CD14-positive monocyte (primary cell): ENCODE measurements around the gene NECAB2. TPM values are rescaled to one million over a fixed set of nuclear protein-coding genes. Genes with fewer than 3 reads are reported as not detected.

Source experiments
- DNase-seq, 3 donors: peaks; one replicate each; pipeline ENCODE4 v3.0.0-alpha.2; 2011 to 2022
- H2AFZ ChIP-seq: 2 replicates; pipeline ENCODE4 v1.6.0; 2012; ENCODE audit warnings: mild to moderate bottlenecking, low read depth, low read length, inconsistent platforms; ENCODE audit not compliant: insufficient read depth, poor library complexity, severe bottlenecking
- H3K27ac ChIP-seq, 2 donors: 1 replicate in 1 of 2; 2 replicates in 1 of 2; pipeline ENCODE4 v1.5.1; 2012 to 2013; ENCODE audit warnings: low read length in 2 of 2, control low read depth in 1 of 2, inconsistent platforms in 1 of 2, low read depth in 1 of 2, mild to moderate bottlenecking in 1 of 2
- H3K27me3 ChIP-seq, 2 donors: one replicate each; pipeline versions ENCODE4 v1.6.0 to v1.6.1; 2011 to 2013; ENCODE audit warnings: low read length in 2 of 2; ENCODE audit not compliant: control insufficient read depth in 2 of 2, insufficient read depth in 2 of 2
- H3K36me3 ChIP-seq, 2 donors: replicated peaks in 1 of 2; 1 replicate in 1 of 2; 2 replicates in 1 of 2; pipeline versions ENCODE4 v1.5.1 to v1.6.1; 2012 to 2013; ENCODE audit warnings: low read length in 2 of 2, control low read depth in 1 of 2, inconsistent platforms in 1 of 2, mild to moderate bottlenecking in 1 of 2; ENCODE audit not compliant: insufficient read depth in 2 of 2, control insufficient read depth in 1 of 2
- H3K4me1 ChIP-seq, 2 donors: 1 replicate in 1 of 2; 2 replicates in 1 of 2; pipeline versions ENCODE4 v1.5.1 to v1.6.1; 2012 to 2013; ENCODE audit warnings: low read length in 2 of 2, control low read depth in 1 of 2, inconsistent platforms in 1 of 2, mild to moderate bottlenecking in 1 of 2, moderate library complexity in 1 of 2; ENCODE audit not compliant: insufficient read depth in 2 of 2, control insufficient read depth in 1 of 2
- H3K4me2 ChIP-seq: replicated peaks from 2 replicates; pipeline ENCODE3; 2012; ENCODE audit warnings: low read length, moderate library complexity, mild to moderate bottlenecking; ENCODE audit not compliant: poor library complexity, severe bottlenecking; ENCODE audit errors: extremely low read depth
- H3K4me3 ChIP-seq, 3 experiments: fragments of 200-600 bp in 1 of 3; sonication (generic) in 1 of 3; replicated peaks in 1 of 3; 1 replicate in 2 of 3; 2 replicates in 1 of 3; pipeline ENCODE4 v1.5.1; 2011 to 2013; ENCODE audit warnings: low read length in 3 of 3, mild to moderate bottlenecking in 3 of 3, control low read depth in 2 of 3, low read depth in 2 of 3, inconsistent platforms in 1 of 3, moderate library complexity in 1 of 3
- H3K79me2 ChIP-seq: 2 replicates; pipeline ENCODE4 v1.6.0; 2012; ENCODE audit warnings: mild to moderate bottlenecking, control low read depth, inconsistent platforms, low read length, moderate library complexity; ENCODE audit not compliant: insufficient read depth
- H3K9ac ChIP-seq: 2 replicates; pipeline ENCODE4 v1.6.0; 2017; ENCODE audit warnings: low read length, mild to moderate bottlenecking; ENCODE audit not compliant: insufficient read depth, poor library complexity, severe bottlenecking
- H3K9me3 ChIP-seq, 2 donors: replicated peaks in 1 of 2; 1 replicate in 1 of 2; 2 replicates in 1 of 2; pipeline versions ENCODE4 v1.5.1 to v1.6.1; 2012 to 2013; ENCODE audit warnings: low read length in 2 of 2, control low read depth in 1 of 2; ENCODE audit not compliant: control insufficient read depth in 1 of 2, insufficient read depth in 1 of 2
- H4K20me1 ChIP-seq: 2 replicates; pipeline ENCODE4 v1.6.0; 2012; ENCODE audit warnings: mild to moderate bottlenecking, low read length, control low read depth, moderate library complexity; ENCODE audit not compliant: insufficient read depth
- H3K27ac Mint-ChIP-seq, 7 donors: one replicate each; pipeline ENCODE4 v1.8.0; 2020; ENCODE audit warnings: mild to moderate bottlenecking in 7 of 7, mixed read lengths in 7 of 7, moderate library complexity in 6 of 7, inconsistent platforms in 2 of 7
- H3K27me3 Mint-ChIP-seq, 3 donors: one replicate each; pipeline ENCODE4 v1.8.0; 2021 to 2022; ENCODE audit warnings: low read depth in 3 of 3, mild to moderate bottlenecking in 3 of 3, mixed read lengths in 3 of 3, moderate library complexity in 3 of 3, inconsistent platforms in 1 of 3
- H3K36me3 Mint-ChIP-seq, 2 donors: one replicate each; pipeline ENCODE4 v1.8.0; 2020; ENCODE audit warnings: mixed read lengths in 2 of 2, inconsistent platforms in 1 of 2, mild to moderate bottlenecking in 1 of 2
- H3K4me1 Mint-ChIP-seq: one replicate; pipeline ENCODE4 v1.8.0; 2020; ENCODE audit warnings: mild to moderate bottlenecking, mixed read lengths
- H3K4me3 Mint-ChIP-seq, 2 donors: one replicate each; pipeline ENCODE4 v1.8.0; 2020; ENCODE audit warnings: mild to moderate bottlenecking in 2 of 2, mixed read lengths in 2 of 2, moderate library complexity in 1 of 2
- H3K9me3 Mint-ChIP-seq, 7 donors: one replicate each; pipeline ENCODE4 v1.8.0; 2020 to 2022; ENCODE audit warnings: mixed read lengths in 7 of 7, mild to moderate bottlenecking in 6 of 7, moderate library complexity in 6 of 7, inconsistent platforms in 2 of 7
- CTCF ChIP-seq: fragments of 200-600 bp; IDR thresholded peaks from one replicate; pipeline ENCODE4 v1.8.0; 2022; ENCODE audit warnings: antibody characterized with exemption, mild to moderate bottlenecking
- WGBS: methylation state at CpG from one replicate; pipeline ENCODE4 v1.1.5; 2013; ENCODE audit warnings: missing lambda C conversion rate; ENCODE audit not compliant: insufficient coverage; 5-methylcytosine and 5-hydroxymethylcytosine counted together
- intact Hi-C, 2 donors: fragments of 100-400 bp; cut with micrococcal nuclease; formaldehyde crosslinking; loops; one replicate each; pipeline versions ENCODE4 v1.15.0 to v1.15.1; 2023
- polyA plus RNA-seq, 3 donors: library from polyadenylated mRNA; depleted of rRNA in 1 of 3; unstranded in 2 of 3; stranded (reverse) in 1 of 3; fragments of 300-500 nt in 2 of 3; fragments of >200 nt in 1 of 3; fragmentation: Illumina TruSeq in 2 of 3; gene quantifications; 1 replicate in 2 of 3; 2 replicates in 1 of 3; pipeline ENCODE4 v1.2.3, GENCODE V29; 2012 to 2021

Gene NECAB2
- polyA plus RNA-seq, 3 donors = 0.33 to 1.4 (median 0.52) TPM

- WGBS = 97% methylated on average over 12 of the region's 18 CpGs
- no peak for TF ChIP-seq CTCF
- Histone ChIP-seq H2AFZ (no peak overlapping the region), H3K36me3 (no peaks in the 10 kb centered on the region), H3K4me1 (peaks cover 16 to 17% of the 10 kb centered on the region in 2 donors), H3K79me2 (no peaks in the 10 kb centered on the region), H3K27ac (peak overlapping the region in 1 of 2 donors; percentile 72), H3K27me3 (no peaks in the 10 kb centered on the region), H3K4me3 (no peak overlapping the region), H3K9ac (no peak overlapping the region), H3K4me2 (no peak overlapping the region), H3K9me3 (no peaks in the 10 kb centered on the region), H4K20me1 (no peaks in the 10 kb centered on the region)
- no peak overlapping the region for H3K4me3 Mint-ChIP-seq
- peaks cover 0 to 11% (median 2%) of the 10 kb centered on the region in 7 donors for H3K9me3 Mint-ChIP-seq
- intact Hi-C loops = no loop called here
- peak overlapping the region in 3 of 7 donors; percentile 43 to 65 (median 63) for H3K27ac Mint-ChIP-seq
- H3K27me3 Mint-ChIP-seq = peaks cover 3 to 7% (median 7%) of the 10 kb centered on the region in 3 donors
- H3K4me1 Mint-ChIP-seq = peaks cover 13% of the 10 kb centered on the region
- peaks cover 7 to 9% of the 10 kb centered on the region in 2 donors for H3K36me3 Mint-ChIP-seq
- DNase-seq = no peak
These were observed 29.8 kb upstream of the NECAB2 start for GRCh38 chr16:83937922-83938885.

- peaks cover 0 to 11% (median 2%) of the 10 kb centered on the region in 7 donors for H3K9me3 Mint-ChIP-seq
- Histone ChIP-seq H3K27me3 (no peaks in the 10 kb centered on the region), H3K4me3 (peak overlapping the region in 1 of 3 experiments; percentile 41), H3K27ac (peak overlapping the region; percentile 51 to 72), H4K20me1 (no peaks in the 10 kb centered on the region), H3K4me2 (peak overlapping the region; percentile 48), H2AFZ (peak overlapping the region; percentile 68), H3K79me2 (no peaks in the 10 kb centered on the region), H3K9me3 (no peaks in the 10 kb centered on the region), H3K9ac (no peak overlapping the region), H3K36me3 (no peaks in the 10 kb centered on the region), H3K4me1 (peaks cover 16 to 17% of the 10 kb centered on the region in 2 donors)
- peak; percentile 67 to 80 (median 71) for DNase-seq
- H3K36me3 Mint-ChIP-seq = peaks cover 7 to 9% of the 10 kb centered on the region in 2 donors
- H3K27ac Mint-ChIP-seq = peak overlapping the region; percentile 48 to 90 (median 78)
- peaks cover 7 to 9% (median 7%) of the 10 kb centered on the region in 3 donors for H3K27me3 Mint-ChIP-seq
- H3K4me1 Mint-ChIP-seq = peaks cover 13% of the 10 kb centered on the region
- TF ChIP-seq CTCF = no peak
- H3K4me3 Mint-ChIP-seq = peak overlapping the region; percentile 18 to 40
- 81% methylated on average over 6 of the region's 12 CpGs for WGBS
- intact Hi-C loops = no loop called here
These were observed 28.7 kb upstream of the NECAB2 start for GRCh38 chr16:83939266-83939855.
